GM12872 (cell line): ENCODE data around the gene KIAA1328.

Source experiments
- CTCF ChIP-seq: IDR thresholded peaks from 3 replicates; pipeline ENCODE4 v1.5.1; 2011; ENCODE audit warnings: low read depth, mild to moderate bottlenecking, low read length, moderate library complexity; ENCODE audit not compliant: insufficient read depth

Gene KIAA1328

GRCh38 chr18:36862182-36862581 lies 33.3 kb downstream of the KIAA1328 start:
- no peak for TF ChIP-seq CTCF

GRCh38 chr18:36867056-36867455 lies 38.1 kb downstream of the KIAA1328 start:
- no peak for TF ChIP-seq CTCF

- TF ChIP-seq CTCF, result no peak
These were observed 42.9 kb downstream of the KIAA1328 start for GRCh38 chr18:36871801-36872200.

GRCh38 chr18:36872329-36872728 lies 43.4 kb downstream of the KIAA1328 start:
- no peak for TF ChIP-seq CTCF

GRCh38 chr18:36885981-36886380 lies 57.1 kb downstream of the KIAA1328 start:
- no peak for TF ChIP-seq CTCF

GRCh38 chr18:36887114-36887513 lies 58.2 kb downstream of the KIAA1328 start:
- no peak for TF ChIP-seq CTCF

- no peak for TF ChIP-seq CTCF
These were observed 58.9 kb downstream of the KIAA1328 start for GRCh38 chr18:36887864-36888263.

GRCh38 chr18:36888778-36889177 lies 59.9 kb downstream of the KIAA1328 start:
- TF ChIP-seq CTCF, result no peak
